ENCODE measurements around the gene EFNA5. TPM values are rescaled to one million over a fixed set of nuclear protein-coding genes. Genes with fewer than 3 reads are reported as not detected.

EFNA5 gene
- total RNA-seq, 1 experiment from 2014 or later, result 42.7 TPM

- H2AFZ ChIP-seq, result no peak overlapping the region
- DNase-seq, result no peak
- H3K36me3 ChIP-seq (ENCODE audit: low read depth), result no peaks in the 10 kb centered on the region
- H3K4me3 ChIP-seq, result no peak overlapping the region
- H3K79me2 ChIP-seq (ENCODE audit: low read depth), result peaks cover 92% of the 10 kb centered on the region
- no peak overlapping the region for H3K4me2 ChIP-seq
- TF ChIP-seq EZH2 (IDR thresholded peaks at IDR 0.05; ENCODE audit: low read depth) (no peak), CTCF (conservative IDR thresholded peaks at IDR 0.05) (no peak)
- no peaks in the 10 kb centered on the region for H3K9me3 ChIP-seq (ENCODE audit: insufficient read depth, low read depth)
- H3F3A ChIP-seq (ENCODE audit: insufficient read depth, low read depth), result peaks cover 11% of the 10 kb centered on the region; the same call in 1 of the 2 replicates
- BruUV-seq (replicated peaks), result no TSS peak
- POLR2A ChIA-PET (ENCODE audit: unreplicated experiment), result interaction anchor here (0.6 kb wide), 1 partner anchor 181 kb away, joined by 3 read pairs; no protein-coding TSS in a partner anchor
- intact Hi-C loops (cut with micrococcal nuclease; ENCODE audit: unreplicated experiment), result loop anchor here (2.0 kb wide), 1 partner anchor 41 kb away; no protein-coding TSS in a partner anchor
- H4K20me1 ChIP-seq (ENCODE audit: insufficient read depth), result no peaks in the 10 kb centered on the region
- H3K9me2 ChIP-seq (ENCODE audit: insufficient read depth), result no peaks in the 10 kb centered on the region
- no peaks in the 10 kb centered on the region for H3K4me1 ChIP-seq (replicated peaks; ENCODE audit: insufficient read depth)
- no peaks in the 10 kb centered on the region for H3K27me3 ChIP-seq (ENCODE audit: insufficient read depth, low read depth)
- CTCF ChIA-PET, result no interaction called here
- no peak overlapping the region for H3K27ac ChIP-seq
Measured at GRCh38 chr5:107517185-107518033, 153.3 kb downstream of the EFNA5 start.

DNA sequence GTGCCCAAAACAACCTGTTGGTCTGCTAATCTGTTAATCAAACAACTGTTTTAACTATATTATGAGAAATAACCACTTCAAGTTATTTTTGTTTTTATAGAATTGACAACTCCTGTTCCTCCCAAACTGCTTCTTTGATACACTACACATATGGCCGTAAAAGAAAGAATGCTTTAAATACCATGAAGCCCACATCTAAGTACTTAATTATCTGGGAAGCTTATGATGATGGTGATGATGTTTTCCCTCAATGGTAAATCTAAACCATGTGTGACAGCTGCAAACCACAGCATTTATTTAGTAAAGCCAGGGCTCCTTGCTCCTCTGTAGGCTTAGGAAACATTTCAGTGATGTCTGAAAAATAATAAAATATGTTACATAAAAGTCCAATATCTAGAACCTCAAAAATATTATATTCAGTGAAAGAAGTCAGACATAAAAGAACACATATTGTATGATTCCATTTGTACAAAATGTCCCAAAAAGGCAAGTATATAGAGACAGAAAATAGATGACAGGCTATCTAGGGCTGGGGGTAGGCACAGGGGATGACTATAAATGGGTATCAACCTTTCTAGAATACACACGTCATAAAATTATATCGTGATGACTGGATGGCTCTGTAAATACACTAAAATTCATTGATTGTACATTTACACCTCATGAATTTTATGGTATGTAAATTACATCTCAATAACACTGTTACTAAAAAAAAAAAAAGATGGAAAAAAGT is 154.1 kb downstream of the EFNA5 start:
- no peak for DNase-seq
- H3K9me2 ChIP-seq (ENCODE audit: insufficient read depth), result no peaks in the 10 kb centered on the region
- ChIA-PET CTCF (no interaction called here), POLR2A (ENCODE audit: unreplicated experiment) (interaction anchor here (0.6 kb wide), 1 partner anchor 304 kb away, joined by 6 read pairs; no protein-coding TSS in a partner anchor)
- no peaks in the 10 kb centered on the region for H3K36me3 ChIP-seq (ENCODE audit: low read depth)
- H3K4me3 ChIP-seq, result no peak overlapping the region
- BruUV-seq (replicated peaks), result no TSS peak
- H3K4me2 ChIP-seq, result no peak overlapping the region
- no peak overlapping the region for H3K27ac ChIP-seq
- TF ChIP-seq CTCF (conservative IDR thresholded peaks at IDR 0.05), result no peak
- TF ChIP-seq EZH2 (IDR thresholded peaks at IDR 0.05; ENCODE audit: low read depth), result no peak
- H3K79me2 ChIP-seq (ENCODE audit: low read depth), result peaks cover 92% of the 10 kb centered on the region
- H3K9me3 ChIP-seq (ENCODE audit: insufficient read depth, low read depth), result no peaks in the 10 kb centered on the region
- H2AFZ ChIP-seq, result no peak overlapping the region
- peaks cover 11% of the 10 kb centered on the region; the same call in 1 of the 2 replicates for H3F3A ChIP-seq (ENCODE audit: insufficient read depth, low read depth)
- intact Hi-C loops (cut with micrococcal nuclease; ENCODE audit: unreplicated experiment), result no loop called here
- H3K4me1 ChIP-seq (replicated peaks; ENCODE audit: insufficient read depth), result no peaks in the 10 kb centered on the region
- no peaks in the 10 kb centered on the region for H4K20me1 ChIP-seq (ENCODE audit: insufficient read depth)
- no peaks in the 10 kb centered on the region for H3K27me3 ChIP-seq (ENCODE audit: insufficient read depth, low read depth)

DNA sequence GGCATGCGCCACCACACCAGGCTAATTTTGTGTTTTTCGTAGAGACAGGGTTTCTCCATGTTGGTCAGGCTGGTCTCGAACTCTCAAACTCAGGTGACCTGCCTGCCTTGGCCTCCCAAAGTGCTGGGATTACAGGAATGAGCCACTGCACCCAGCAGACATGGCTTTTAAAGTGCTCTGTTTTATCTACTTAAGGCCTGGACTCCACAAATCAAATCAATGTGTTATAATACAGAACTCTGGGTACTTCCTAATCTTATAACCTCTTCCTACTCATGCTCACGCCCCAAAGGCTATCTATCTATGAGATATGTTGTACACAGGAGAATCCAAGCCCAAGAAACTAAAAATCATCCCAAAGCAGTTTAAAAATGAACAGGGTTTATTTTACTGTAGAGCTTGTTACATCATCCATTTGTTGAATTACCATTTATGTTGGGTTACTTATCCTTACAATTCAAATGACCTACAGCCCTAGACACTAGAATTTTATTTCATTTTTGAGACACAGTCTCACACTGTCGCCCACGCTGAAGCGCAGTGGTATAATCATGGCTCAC is 155.1 kb downstream of the EFNA5 start:
- POLR2A ChIA-PET (ENCODE audit: unreplicated experiment), result no interaction called here
- H3K27me3 ChIP-seq (ENCODE audit: insufficient read depth, low read depth), result no peaks in the 10 kb centered on the region
- CTCF ChIA-PET, result no interaction called here
- no peak overlapping the region for H3K4me2 ChIP-seq
- H4K20me1 ChIP-seq (ENCODE audit: insufficient read depth), result no peaks in the 10 kb centered on the region
- no peak overlapping the region for H3K27ac ChIP-seq
- intact Hi-C loops (cut with micrococcal nuclease; ENCODE audit: unreplicated experiment), result no loop called here
- peaks cover 11% of the 10 kb centered on the region; the same call in 1 of the 2 replicates for H3F3A ChIP-seq (ENCODE audit: insufficient read depth, low read depth)
- no peaks in the 10 kb centered on the region for H3K9me2 ChIP-seq (ENCODE audit: insufficient read depth)
- DNase-seq, result no peak
- H3K4me1 ChIP-seq (replicated peaks; ENCODE audit: insufficient read depth), result no peaks in the 10 kb centered on the region
- no peak overlapping the region for H3K4me3 ChIP-seq
- H3K36me3 ChIP-seq (ENCODE audit: low read depth), result no peaks in the 10 kb centered on the region
- no TSS peak for BruUV-seq (replicated peaks)
- peaks cover 94% of the 10 kb centered on the region for H3K79me2 ChIP-seq (ENCODE audit: low read depth)
- no peak for TF ChIP-seq CTCF (conservative IDR thresholded peaks at IDR 0.05)
- no peak for TF ChIP-seq EZH2 (IDR thresholded peaks at IDR 0.05; ENCODE audit: low read depth)
- H2AFZ ChIP-seq, result no peak overlapping the region
- H3K9me3 ChIP-seq (ENCODE audit: insufficient read depth, low read depth), result no peaks in the 10 kb centered on the region

Data from PC-9 (cell line).